ENCODE data around the gene SLC2A10. TPM values are rescaled to one million over a fixed set of nuclear protein-coding genes. Genes with fewer than 3 reads are reported as not detected.

The SLC2A10 gene
- total RNA-seq, 1 experiment from 2014 or later = not detected

DNA sequence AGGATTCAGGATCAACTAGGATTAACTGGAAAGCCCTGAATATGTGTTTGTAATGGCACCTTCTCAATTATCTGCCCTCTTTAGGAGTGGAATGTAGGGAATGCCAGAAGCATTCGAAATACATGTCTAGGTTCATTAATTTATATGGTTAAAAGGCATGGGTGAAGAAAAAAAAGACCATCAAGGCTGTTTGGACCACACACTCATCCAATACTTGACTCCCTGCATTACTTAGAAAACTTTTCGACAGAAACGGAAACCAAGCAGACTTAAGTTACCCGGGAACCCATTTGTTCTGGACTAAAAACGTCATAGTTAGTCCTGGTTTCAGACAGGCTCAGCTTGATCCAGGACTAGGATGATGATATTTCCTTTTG lies 33.2 kb downstream of the SLC2A10 start:
- peaks cover 51% of the 10 kb centered on the region for H3K27me3 ChIP-seq (replicated peaks; ENCODE audit: insufficient read depth, low read depth, low read length, poor library complexity)
- no peak overlapping the region for H3K27ac ChIP-seq (ENCODE audit: low read depth, low read length, poor library complexity, severe bottlenecking)
- no peak overlapping the region for H3K4me3 ChIP-seq (ENCODE audit: low read depth, low read length, poor library complexity, severe bottlenecking)
- no peak for TF ChIP-seq EZH2 (IDR thresholded peaks at IDR 0.05; ENCODE audit: borderline replicate concordance, low read depth, low read length, poor library complexity, severe bottlenecking)
- TF ChIP-seq, protein P1, sequence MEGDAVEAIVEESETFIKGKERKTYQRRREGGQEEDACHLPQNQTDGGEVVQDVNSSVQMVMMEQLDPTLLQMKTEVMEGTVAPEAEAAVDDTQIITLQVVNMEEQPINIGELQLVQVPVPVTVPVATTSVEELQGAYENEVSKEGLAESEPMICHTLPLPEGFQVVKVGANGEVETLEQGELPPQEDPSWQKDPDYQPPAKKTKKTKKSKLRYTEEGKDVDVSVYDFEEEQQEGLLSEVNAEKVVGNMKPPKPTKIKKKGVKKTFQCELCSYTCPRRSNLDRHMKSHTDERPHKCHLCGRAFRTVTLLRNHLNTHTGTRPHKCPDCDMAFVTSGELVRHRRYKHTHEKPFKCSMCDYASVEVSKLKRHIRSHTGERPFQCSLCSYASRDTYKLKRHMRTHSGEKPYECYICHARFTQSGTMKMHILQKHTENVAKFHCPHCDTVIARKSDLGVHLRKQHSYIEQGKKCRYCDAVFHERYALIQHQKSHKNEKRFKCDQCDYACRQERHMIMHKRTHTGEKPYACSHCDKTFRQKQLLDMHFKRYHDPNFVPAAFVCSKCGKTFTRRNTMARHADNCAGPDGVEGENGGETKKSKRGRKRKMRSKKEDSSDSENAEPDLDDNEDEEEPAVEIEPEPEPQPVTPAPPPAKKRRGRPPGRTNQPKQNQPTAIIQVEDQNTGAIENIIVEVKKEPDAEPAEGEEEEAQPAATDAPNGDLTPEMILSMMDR (conservative IDR thresholded peaks at IDR 0.05; ENCODE audit: low read depth, low read length) = no peak
- intact Hi-C loops (cut with micrococcal nuclease; ENCODE audit: unreplicated experiment) = no loop called here
- CTCF ChIA-PET = no interaction called here
- BruUV-seq (replicated peaks) = no TSS peak
- H3K4me1 ChIP-seq (ENCODE audit: insufficient read depth, low read length, poor library complexity, severe bottlenecking) = no peaks in the 10 kb centered on the region
- no peak for DNase-seq (ENCODE audit: low spot score)
- POLR2A ChIA-PET (ENCODE audit: low non-redundant PET) = no interaction called here
- no peaks in the 10 kb centered on the region for H3K36me3 ChIP-seq (ENCODE audit: insufficient read depth, low read length, poor library complexity, severe bottlenecking)
- H3K9me3 ChIP-seq (ENCODE audit: low read depth, low read length, poor library complexity, severe bottlenecking) = no peaks in the 10 kb centered on the region

DNA sequence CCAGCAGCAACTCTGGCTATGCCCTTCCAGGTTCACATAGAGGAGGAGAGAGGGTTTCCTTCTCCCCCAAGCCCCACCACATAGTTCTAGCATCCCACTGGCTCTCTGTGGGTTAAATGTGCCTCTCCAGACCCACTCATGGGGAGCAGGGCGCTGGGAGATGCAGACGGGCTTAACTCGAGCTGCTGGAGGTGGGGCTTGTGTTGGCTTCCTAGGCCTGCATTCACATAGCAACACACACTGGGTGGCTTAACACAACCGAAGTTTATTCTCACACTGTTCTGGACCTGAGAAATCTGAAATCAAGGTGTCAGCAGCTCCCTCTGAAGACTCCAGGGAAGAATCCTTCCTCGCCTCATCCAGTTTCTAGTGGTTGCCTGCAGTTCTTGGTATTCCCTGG lies 33.6 kb downstream of the SLC2A10 start:
- H3K9me3 ChIP-seq (ENCODE audit: low read depth, low read length, poor library complexity, severe bottlenecking) = no peaks in the 10 kb centered on the region
- ChIA-PET POLR2A (ENCODE audit: low non-redundant PET) (no interaction called here), CTCF (no interaction called here)
- H3K36me3 ChIP-seq (ENCODE audit: insufficient read depth, low read length, poor library complexity, severe bottlenecking) = no peaks in the 10 kb centered on the region
- DNase-seq (ENCODE audit: low spot score) = no peak
- H3K4me1 ChIP-seq (ENCODE audit: insufficient read depth, low read length, poor library complexity, severe bottlenecking) = no peaks in the 10 kb centered on the region
- no peak overlapping the region for H3K27ac ChIP-seq (ENCODE audit: low read depth, low read length, poor library complexity, severe bottlenecking)
- intact Hi-C loops (cut with micrococcal nuclease; ENCODE audit: unreplicated experiment) = no loop called here
- H3K27me3 ChIP-seq (replicated peaks; ENCODE audit: insufficient read depth, low read depth, low read length, poor library complexity) = peaks cover 52% of the 10 kb centered on the region
- BruUV-seq (replicated peaks) = no TSS peak
- TF ChIP-seq EZH2 (IDR thresholded peaks at IDR 0.05; ENCODE audit: borderline replicate concordance, low read depth, low read length, poor library complexity, severe bottlenecking) = no peak
- TF ChIP-seq, protein P1 (conservative IDR thresholded peaks at IDR 0.05; ENCODE audit: low read depth, low read length) = no peak
- H3K4me3 ChIP-seq (ENCODE audit: low read depth, low read length, poor library complexity, severe bottlenecking) = no peak overlapping the region

DNA sequence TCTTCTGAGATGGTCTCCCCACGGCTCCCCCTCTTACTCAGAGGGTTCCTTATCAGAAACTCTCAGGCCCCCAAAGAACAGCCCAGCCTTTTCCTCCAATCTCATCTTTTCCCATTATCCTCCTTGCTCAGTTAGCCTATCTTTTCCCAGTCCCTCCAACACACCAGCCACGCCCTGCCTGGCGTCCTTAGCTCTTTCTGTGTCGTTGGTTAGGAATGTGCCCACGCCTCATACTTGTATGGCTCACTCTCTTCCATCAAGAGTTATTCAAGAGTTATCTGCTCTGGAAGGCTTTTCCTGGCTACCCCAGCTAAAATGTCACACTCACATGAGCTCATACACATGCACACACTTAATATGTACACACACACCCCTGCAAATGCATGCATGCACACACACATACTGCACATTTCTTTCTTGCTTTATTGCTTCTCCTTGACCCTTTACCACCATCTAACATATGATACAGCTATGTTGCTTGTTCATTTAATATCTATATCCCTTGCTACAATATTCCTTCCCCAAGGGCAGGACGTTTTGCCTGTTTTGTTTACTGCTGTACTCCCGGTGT lies 37.6 kb downstream of the SLC2A10 start:
- no peaks in the 10 kb centered on the region for H3K36me3 ChIP-seq (ENCODE audit: insufficient read depth, low read length, poor library complexity, severe bottlenecking)
- intact Hi-C loops (cut with micrococcal nuclease; ENCODE audit: unreplicated experiment) = no loop called here
- no peak for DNase-seq (ENCODE audit: low spot score)
- no TSS peak for BruUV-seq (replicated peaks)
- no peaks in the 10 kb centered on the region for H3K9me3 ChIP-seq (ENCODE audit: low read depth, low read length, poor library complexity, severe bottlenecking)
- no peaks in the 10 kb centered on the region for H3K4me1 ChIP-seq (ENCODE audit: insufficient read depth, low read length, poor library complexity, severe bottlenecking)
- no peak for TF ChIP-seq EZH2 (IDR thresholded peaks at IDR 0.05; ENCODE audit: borderline replicate concordance, low read depth, low read length, poor library complexity, severe bottlenecking)
- TF ChIP-seq, protein P1 (conservative IDR thresholded peaks at IDR 0.05; ENCODE audit: low read depth, low read length) = no peak
- ChIA-PET POLR2A (ENCODE audit: low non-redundant PET) (no interaction called here), CTCF (interaction anchor here (0.7 kb wide), 1 partner anchor 714 kb away, joined by 3 read pairs; no protein-coding TSS in a partner anchor)
- H3K27ac ChIP-seq (ENCODE audit: low read depth, low read length, poor library complexity, severe bottlenecking) = no peak overlapping the region
- H3K4me3 ChIP-seq (ENCODE audit: low read depth, low read length, poor library complexity, severe bottlenecking) = no peak overlapping the region
- H3K27me3 ChIP-seq (replicated peaks; ENCODE audit: insufficient read depth, low read depth, low read length, poor library complexity) = peaks cover 63% of the 10 kb centered on the region
